Activated effector memory CD4-positive, alpha-beta T cell treated with anti-CD3 and anti-CD28 coated beads, Interleukin-2, amount 50 U/mL, for 16 hours (primary cell): Measurements from ENCODE around the gene ERMP1.
"Not testable (repeated sequence)": the region's sequence is repeated elsewhere in the genome, so short reads cannot be mapped to it uniquely, and the experiment has no call there.

ENCODE experiments used
- DNase-seq: peaks from one replicate; pipeline ENCODE4 v3.0.0-alpha.2; 2020

The ERMP1 gene

GRCh38 chr9:5832538-5833529, at the start of gene ERMP1:
ERMP1 (minus strand) TSS chr9:5833117; CDS start chr9:5833027, 90 bp downstream.
- DNase-seq: peak; percentile 96

DNA sequence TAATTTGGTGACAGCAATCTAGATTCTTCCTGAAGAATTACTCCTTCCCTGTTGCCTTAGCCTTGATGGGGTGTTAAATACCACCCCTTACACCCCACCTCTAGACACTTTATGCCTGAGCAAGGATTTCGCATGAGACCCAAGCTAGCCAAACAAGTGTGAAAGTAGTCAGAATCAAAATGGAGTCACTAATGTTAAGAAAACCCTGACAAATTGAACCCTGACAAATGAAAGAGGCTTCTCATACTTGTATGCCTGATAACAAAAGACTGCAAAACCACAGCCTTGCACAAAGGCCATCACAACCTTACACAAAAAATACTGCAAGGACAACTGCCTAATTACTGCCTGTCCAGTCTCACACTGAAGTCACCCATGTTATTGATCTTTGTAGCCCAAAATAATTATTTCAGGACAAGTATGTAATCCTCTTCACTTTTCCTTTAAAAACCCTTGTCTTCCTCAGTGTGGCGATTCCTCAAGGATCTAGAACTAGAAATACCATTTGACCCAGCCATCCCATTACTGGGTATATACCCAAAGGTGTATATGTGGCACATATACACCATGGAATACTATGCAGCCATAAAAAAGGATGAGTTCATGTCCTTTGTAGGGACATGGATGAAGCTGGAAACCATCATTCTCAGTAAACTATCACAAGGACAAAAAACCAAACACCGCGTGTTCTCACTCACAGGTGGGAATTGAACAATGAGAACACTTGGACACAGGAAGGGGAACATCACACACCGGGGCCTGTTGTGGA, 49.5 kb upstream of the ERMP1 start:
- not testable (repeated sequence) for DNase-seq

DNA sequence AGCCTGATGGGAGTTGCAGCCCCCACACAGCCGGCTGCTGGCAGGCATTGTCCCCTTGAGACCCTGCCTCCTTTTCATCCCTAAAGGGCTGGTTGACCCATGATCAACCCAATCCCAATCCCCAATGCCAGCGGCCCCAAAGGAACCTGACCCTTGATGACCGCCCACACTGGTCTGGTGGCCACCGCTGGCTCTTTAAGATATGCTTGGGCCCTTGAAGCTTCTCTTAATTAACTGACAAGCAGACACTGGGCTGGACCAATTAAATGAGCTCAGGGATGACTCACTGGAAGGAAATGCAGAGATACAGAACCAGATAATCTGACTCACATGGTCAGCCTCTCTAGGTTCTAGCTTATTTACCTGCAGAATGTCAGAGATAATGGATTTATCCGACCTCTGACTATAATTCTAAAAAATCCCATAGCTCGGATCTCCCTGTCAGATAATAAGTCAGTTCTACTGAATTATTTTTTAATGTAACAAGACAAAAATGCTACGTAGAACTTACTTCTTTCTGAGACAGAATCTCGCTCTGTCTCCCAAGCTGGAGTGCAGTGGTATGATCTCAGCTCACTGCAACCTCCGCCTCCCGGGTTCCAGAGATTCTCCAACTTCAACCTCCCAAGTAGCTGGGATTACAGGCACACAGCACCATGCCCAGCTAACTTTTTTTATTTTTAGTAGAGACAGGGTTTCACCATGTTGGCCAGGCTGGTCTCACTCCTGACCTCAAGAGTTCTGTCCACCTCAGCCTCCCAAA, 46.7 kb upstream of the ERMP1 start:
- no peak for DNase-seq

DNA sequence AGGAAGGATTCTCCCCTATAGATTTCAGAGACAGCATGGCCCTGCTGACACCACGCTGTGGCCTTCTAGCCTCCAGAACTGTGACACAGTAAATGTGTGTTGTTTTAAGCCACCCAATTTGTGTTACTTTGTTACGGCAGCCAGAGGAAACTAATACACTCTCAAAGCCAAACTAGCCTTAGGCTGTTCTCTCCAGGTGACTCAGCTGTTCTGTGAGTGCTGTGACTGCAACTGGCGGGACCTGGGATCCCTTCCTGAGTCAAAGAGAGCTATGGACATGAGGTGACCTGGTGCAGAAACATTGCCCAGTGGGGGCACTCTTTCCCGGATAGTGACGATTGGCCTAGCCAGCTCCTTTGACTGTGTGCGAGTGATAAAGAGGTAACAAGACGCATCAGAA, 43.8 kb upstream of the ERMP1 start:
- no peak for DNase-seq

GRCh38 chr9:5876026-5876425, 43.1 kb upstream of the ERMP1 start:
- DNase-seq: no peak

DNA sequence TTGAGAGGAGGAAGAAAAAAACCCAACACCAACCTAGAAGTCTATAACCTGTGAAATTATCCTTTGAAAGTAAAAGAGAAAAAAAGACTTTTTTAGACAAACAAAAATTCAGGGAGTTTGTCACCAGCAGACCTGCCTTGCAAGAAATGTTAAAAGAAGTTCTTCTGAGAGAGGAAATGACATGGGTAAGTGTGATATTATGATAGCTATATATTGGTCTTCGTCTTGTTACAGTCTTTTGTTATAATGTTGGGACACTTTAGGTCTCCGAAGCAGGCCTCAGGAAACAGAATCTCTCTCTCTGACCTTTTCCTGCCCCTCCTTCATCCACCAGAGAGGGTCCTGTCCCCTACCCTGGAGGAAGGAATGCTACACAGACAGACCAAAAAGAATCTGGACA, 41.1 kb upstream of the ERMP1 start:
- no peak for DNase-seq

- DNase-seq: no peak
Measured at GRCh38 chr9:5873439-5873838, 40.5 kb upstream of the ERMP1 start.

- DNase-seq: no peak
Measured at GRCh38 chr9:5872511-5872910, 39.6 kb upstream of the ERMP1 start.

- no peak for DNase-seq
Measured at GRCh38 chr9:5871785-5872184, 38.9 kb upstream of the ERMP1 start.

DNA sequence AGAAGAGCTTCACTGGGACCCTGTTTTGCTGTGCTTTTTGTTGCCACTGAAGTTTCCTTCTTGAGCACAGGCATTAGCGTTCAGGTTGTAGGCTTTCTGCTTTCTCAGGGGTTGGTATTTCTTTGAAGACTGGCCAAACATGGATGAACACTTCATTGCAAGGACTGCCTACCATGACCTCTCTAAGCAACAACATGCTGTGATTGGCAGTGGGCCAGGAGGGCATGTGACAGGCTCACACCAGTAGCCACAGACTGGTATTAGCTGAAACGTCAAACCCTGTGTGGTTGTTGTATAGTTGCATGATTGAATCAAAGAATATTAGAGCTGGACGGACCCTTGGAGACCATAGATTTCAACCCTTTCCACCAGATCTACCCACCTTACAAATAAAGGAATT, 37.8 kb upstream of the ERMP1 start:
- no peak for DNase-seq

- no peak for DNase-seq
Measured at GRCh38 chr9:5870020-5870339, 37.1 kb upstream of the ERMP1 start.

GRCh38 chr9:5869315-5870019, 36.5 kb upstream of the ERMP1 start:
- peak; percentile 66 for DNase-seq

DNA sequence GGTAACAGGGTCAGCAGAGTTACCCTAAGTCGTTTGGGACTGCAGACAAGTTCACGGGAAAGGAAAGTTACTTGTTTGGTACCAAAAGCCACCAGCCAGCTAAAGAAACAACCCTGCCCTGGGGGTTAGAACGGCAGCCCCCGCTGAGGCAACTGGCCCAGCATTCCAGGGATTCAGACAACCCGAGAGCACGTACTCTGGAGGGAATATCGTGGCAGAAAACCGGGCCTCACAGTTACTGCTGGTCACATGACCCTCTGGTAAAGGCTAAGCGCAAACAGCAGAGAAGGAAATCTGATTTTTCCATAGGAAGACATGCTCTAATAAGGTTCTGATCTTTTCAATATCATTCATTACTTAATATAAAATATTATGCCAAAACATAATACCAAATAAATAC, 35.3 kb upstream of the ERMP1 start:
- no peak for DNase-seq

DNA sequence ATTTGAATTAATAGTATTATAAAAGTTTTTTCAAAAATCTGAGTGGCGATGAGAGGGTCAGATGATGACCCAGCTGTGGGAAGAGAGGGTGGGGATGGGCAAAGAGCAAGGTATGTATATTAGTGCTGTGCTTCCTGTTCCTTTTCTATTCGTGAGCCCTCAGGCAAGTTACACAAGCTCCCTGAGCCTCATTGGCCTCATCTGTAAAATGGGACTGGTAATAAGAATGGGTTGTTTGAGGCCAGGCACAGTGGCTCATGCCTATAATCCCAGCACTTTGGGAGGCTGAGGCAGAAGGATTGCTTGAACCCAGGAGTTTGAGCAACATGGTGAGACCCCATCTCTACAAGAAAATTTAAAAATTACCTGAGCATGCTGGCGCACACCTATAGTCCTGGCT, 33.8 kb upstream of the ERMP1 start:
- no peak for DNase-seq

- DNase-seq: no peak
Measured at GRCh38 chr9:5866272-5866671, 33.4 kb upstream of the ERMP1 start.

DNA sequence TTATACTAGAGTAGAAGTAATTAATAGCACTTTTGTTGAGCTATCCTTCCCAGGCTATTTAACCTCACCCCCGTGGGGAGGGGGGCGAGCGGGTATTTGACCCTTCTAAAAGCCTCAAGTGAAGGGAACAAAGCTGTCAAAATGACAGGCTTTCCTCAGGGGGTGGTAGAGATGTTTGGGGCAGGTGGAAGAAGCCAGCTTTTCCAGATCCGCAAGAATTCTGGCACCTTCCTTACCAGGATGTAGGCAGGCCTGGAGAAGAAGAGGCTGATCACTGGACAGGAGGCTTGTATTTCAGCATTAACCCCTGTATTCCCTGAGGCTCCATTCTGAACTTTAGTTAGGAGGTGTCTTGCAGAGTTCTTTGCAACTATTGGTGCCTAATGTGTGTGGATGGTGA, 31.5 kb upstream of the ERMP1 start:
- no peak for DNase-seq

GRCh38 chr9:5863092-5863746, 30.3 kb upstream of the ERMP1 start:
- DNase-seq: no peak

GRCh38 chr9:5858833-5859232, 25.9 kb upstream of the ERMP1 start:
- DNase-seq: no peak

DNA sequence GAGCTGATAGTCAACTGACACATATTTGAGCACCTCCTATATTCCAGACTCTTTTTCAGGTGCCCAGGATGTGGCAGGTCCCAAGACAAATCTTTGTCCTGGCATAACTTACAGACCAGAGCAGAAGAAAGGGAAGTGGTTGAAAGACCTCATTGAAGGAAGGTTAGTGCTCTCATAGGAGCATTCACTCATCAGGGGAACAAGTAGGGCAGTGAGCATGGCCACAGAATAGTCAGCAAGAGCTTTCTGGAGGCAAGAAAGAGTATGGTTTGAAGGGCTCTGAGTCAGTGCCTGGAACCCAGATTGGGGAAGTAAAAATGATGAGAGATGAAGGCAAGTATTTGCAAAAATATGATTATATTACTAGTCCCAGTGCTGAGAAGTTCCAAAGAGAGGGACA, 25.0 kb upstream of the ERMP1 start:
- no peak for DNase-seq

GRCh38 chr9:5854063-5854790, 21.3 kb upstream of the ERMP1 start:
- DNase-seq: no peak

GRCh38 chr9:5853617-5854016, 20.7 kb upstream of the ERMP1 start:
- no peak for DNase-seq
